Mesendoderm (in vitro differentiated cells): ENCODE results near the gene PEX10.

Experiments used
- DNase-seq: peaks from one replicate; pipeline ENCODE4 v3.0.0; 2013
- H2AK5ac ChIP-seq: 2 replicates; pipeline ENCODE4 v1.6.1; 2013; ENCODE audit warnings: low read length, inconsistent platforms
- H2BK120ac ChIP-seq: 2 replicates; pipeline ENCODE4 v1.6.1; 2013; ENCODE audit warnings: low read depth, mild to moderate bottlenecking, low read length, moderate library complexity, mixed read lengths
- H2BK15ac ChIP-seq: replicated peaks from 2 replicates; pipeline ENCODE4 v1.6.1; 2013; ENCODE audit warnings: low read depth, mild to moderate bottlenecking, moderate library complexity
- H2BK5ac ChIP-seq: 2 replicates; pipeline ENCODE4 v1.6.1; 2013; ENCODE audit warnings: low read length, inconsistent platforms
- H3K18ac ChIP-seq: 2 replicates; pipeline ENCODE4 v1.6.1; 2013; ENCODE audit warnings: mild to moderate bottlenecking, low read length, mixed read lengths
- H3K23ac ChIP-seq: one replicate; pipeline ENCODE4 v1.6.1; 2013; ENCODE audit warnings: low read length
- H3K27ac ChIP-seq: 2 replicates; pipeline ENCODE4 v1.5.1; 2013; ENCODE audit warnings: low read depth, mild to moderate bottlenecking, inconsistent platforms, low read length, moderate library complexity
- H3K27me3 ChIP-seq: 2 replicates; pipeline ENCODE4 v1.6.1; 2013; ENCODE audit warnings: low read length, control low read depth, mild to moderate bottlenecking, inconsistent platforms; ENCODE audit not compliant: insufficient read depth, poor library complexity
- H3K36me3 ChIP-seq: 2 replicates; pipeline ENCODE4 v1.6.1; 2013; ENCODE audit warnings: low read length, inconsistent platforms; ENCODE audit not compliant: control insufficient read depth, insufficient read depth
- H3K4ac ChIP-seq: one replicate; pipeline ENCODE4 v1.6.1; 2013; ENCODE audit warnings: low read depth, mild to moderate bottlenecking, low read length, moderate library complexity
- H3K4me1 ChIP-seq: 2 replicates; pipeline ENCODE4 v1.6.1; 2013; ENCODE audit warnings: low read depth, low read length, inconsistent platforms; ENCODE audit not compliant: control insufficient read depth
- H3K4me2 ChIP-seq: 2 replicates; pipeline ENCODE4 v1.6.1; 2013; ENCODE audit warnings: low read length
- H3K4me3 ChIP-seq: 2 replicates; pipeline ENCODE4 v1.5.1; 2013; ENCODE audit warnings: mild to moderate bottlenecking, low read length
- H3K56ac ChIP-seq: one replicate; pipeline ENCODE4 v1.6.1; 2013; ENCODE audit warnings: low read length
- H3K79me1 ChIP-seq: 2 replicates; pipeline ENCODE4 v1.6.1; 2013; ENCODE audit warnings: low read length, inconsistent platforms
- H3K79me2 ChIP-seq: 2 replicates; pipeline ENCODE4 v1.6.1; 2013; ENCODE audit warnings: mild to moderate bottlenecking, low read length; ENCODE audit not compliant: control insufficient read depth, insufficient read depth
- H3K9ac ChIP-seq: 2 replicates; pipeline ENCODE4 v1.6.1; 2013; ENCODE audit warnings: low read length, inconsistent platforms
- H4K5ac ChIP-seq: one replicate; pipeline ENCODE4 v1.6.1; 2013; ENCODE audit warnings: low read length
- H4K8ac ChIP-seq: one replicate; pipeline ENCODE4 v1.6.1; 2013; ENCODE audit warnings: low read depth, mild to moderate bottlenecking, control low read depth, low read length, moderate library complexity
- WGBS: extraction: QIAGEN DNeasy Blood & Tissue Kit; methylation state at CpG from one replicate; pipeline ENCODE4 v1.1.7; 2013; ENCODE audit warnings: low lambda C conversion rate, missing lambda C conversion rate; ENCODE audit not compliant: insufficient coverage; ENCODE audit errors: extremely low coverage; 5-methylcytosine and 5-hydroxymethylcytosine counted together

PEX10 gene

DNA sequence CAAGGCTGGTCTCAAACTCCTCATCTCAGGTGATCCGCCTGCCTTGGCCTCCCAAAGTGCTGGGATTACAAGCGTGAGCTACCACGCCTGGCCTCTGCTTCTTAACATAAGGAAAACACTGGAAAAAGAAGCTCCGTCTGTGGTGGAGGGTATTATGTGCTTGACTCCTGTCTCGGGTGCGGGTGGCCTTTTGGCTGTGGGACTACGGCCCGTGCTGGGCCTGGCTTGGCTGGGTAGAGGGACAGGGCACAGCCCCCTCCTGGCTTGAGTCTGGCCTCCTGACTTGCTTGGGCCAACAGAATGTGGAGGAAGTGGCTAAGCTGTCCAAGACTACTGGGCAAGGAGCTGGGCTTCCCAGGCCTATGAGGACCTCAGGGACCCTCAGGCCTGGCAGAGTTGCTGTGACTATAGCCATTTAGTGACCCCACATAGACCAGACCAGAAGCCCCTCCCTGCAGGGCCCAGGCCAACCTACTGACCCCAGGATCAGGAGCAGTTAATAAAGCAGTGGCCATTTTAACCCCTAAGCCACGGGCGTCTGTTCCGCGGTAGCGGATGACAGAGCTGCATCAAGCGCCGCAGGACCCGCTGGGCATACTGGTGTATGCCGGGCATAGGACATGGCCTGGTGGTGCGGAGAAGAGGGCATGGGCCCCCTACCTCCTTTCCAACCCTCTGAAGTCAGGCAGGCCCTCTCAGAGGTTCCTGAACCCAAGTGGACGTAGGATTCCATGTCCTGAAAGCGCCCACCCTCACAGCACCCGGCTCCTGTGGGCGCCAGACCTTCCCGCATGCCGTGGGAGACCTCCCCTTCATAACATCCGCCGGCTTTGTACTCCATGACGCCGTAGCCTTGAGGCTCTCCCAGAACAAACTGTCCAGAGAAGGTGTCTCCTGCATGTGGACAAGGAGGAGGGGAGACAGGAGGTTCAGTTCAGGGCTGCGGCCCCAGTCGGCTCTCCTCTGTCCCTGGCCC is 25.4 kb downstream of the PEX10 start:
- Histone ChIP-seq H3K4me1 (no peaks in the 10 kb centered on the region), H3K4me3 (no peak overlapping the region), H3K18ac (no peak overlapping the region), H3K4ac (no peak overlapping the region), H2AK5ac (no peak overlapping the region), H3K27me3 (no peaks in the 10 kb centered on the region), H3K56ac (no peak overlapping the region), H3K4me2 (no peak overlapping the region), H2BK120ac (no peak overlapping the region), H3K9ac (no peak overlapping the region), H3K23ac (no peak overlapping the region), H4K5ac (no peak overlapping the region), H3K36me3 (no peaks in the 10 kb centered on the region), H3K79me1 (peaks cover 5% of the 10 kb centered on the region), H3K27ac (no peak overlapping the region), H2BK5ac (no peak overlapping the region), H3K79me2 (no peaks in the 10 kb centered on the region), H2BK15ac (no peak overlapping the region), H4K8ac (no peak overlapping the region)
- DNase-seq = no peak
- no CpG with 5 or more reads among the region's 30 CpGs for WGBS

DNA sequence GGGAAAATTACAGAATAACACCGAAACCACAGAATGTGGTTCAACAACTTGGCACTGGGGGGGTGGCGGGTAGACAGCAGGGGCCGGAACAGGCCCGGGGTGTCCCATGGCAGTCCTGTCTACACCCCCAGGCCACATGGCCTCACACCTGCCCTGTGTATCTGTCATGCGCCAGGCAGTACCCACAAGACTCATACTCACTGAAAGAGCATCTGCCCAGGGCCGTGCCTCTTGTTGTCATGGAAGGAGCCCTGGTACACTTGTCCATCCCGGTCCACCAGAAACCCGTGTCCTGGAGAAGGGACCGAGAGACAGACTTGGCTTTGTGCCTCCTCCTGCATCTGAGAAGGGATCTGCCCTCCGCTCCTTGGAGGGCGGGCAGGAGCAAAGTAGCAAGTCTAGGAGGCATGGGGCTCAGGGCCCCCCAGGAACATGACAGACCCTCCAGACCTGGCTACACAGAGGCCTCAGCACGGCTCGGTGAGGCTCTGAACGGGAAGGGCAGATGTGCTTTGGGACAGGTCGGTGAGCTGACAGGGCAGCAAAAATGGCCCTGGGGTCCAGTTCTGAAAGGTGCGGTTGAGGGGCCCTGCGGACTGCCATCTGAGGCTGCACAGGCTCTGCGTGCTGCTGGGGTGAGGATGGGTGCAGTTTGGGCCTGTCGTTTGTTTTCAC is 26.6 kb downstream of the PEX10 start:
- Histone ChIP-seq H3K18ac (no peak overlapping the region), H3K4ac (no peak overlapping the region), H2AK5ac (no peak overlapping the region), H2BK120ac (no peak overlapping the region), H3K36me3 (no peaks in the 10 kb centered on the region), H3K4me1 (no peaks in the 10 kb centered on the region), H4K5ac (no peak overlapping the region), H3K27ac (no peak overlapping the region), H3K56ac (no peak overlapping the region), H2BK5ac (no peak overlapping the region), H3K4me2 (no peak overlapping the region), H3K4me3 (no peak overlapping the region), H3K79me1 (peaks cover 5% of the 10 kb centered on the region), H3K9ac (no peak overlapping the region), H4K8ac (no peak overlapping the region), H3K23ac (no peak overlapping the region), H2BK15ac (no peak overlapping the region), H3K79me2 (no peaks in the 10 kb centered on the region), H3K27me3 (no peaks in the 10 kb centered on the region)
- DNase-seq = no peak
- no CpG with 5 or more reads among the region's 19 CpGs for WGBS

DNA sequence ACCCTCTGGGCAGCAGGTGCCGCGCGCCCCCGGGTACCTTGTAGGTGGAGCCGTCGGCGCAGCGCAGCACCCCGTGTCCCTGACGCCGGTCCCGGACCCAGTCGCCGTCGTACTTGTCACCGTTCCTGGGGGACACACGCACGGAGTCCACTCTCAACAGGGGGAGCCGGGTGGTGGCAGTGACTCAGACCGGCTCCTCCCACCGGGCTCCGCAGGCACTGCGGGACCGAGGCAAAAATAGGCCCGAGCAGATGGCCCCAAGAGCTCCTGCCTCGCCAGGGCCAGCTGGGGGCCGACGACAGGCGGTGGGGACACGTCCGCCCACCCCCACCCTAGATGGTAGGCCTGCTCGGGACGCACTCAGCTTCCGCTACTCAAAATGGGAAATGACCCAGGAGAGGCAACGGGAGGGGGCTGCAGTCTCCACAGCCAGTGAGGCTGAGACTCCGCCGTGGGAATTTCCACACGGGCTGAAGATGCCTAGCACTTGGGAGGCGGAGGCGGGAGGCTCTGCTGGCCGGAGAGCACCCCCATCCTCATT is 27.4 kb downstream of the PEX10 start:
- H2BK5ac ChIP-seq = no peak overlapping the region
- no peaks in the 10 kb centered on the region for H3K79me2 ChIP-seq
- H3K18ac ChIP-seq = no peak overlapping the region
- H4K8ac ChIP-seq = no peak overlapping the region
- H3K4me1 ChIP-seq = no peaks in the 10 kb centered on the region
- no peak overlapping the region for H2BK15ac ChIP-seq
- peaks cover 2% of the 10 kb centered on the region for H3K79me1 ChIP-seq
- H3K23ac ChIP-seq = no peak overlapping the region
- H3K4me2 ChIP-seq = no peak overlapping the region
- H2BK120ac ChIP-seq = no peak overlapping the region
- H3K27me3 ChIP-seq = no peaks in the 10 kb centered on the region
- no peak overlapping the region for H3K9ac ChIP-seq
- H3K56ac ChIP-seq = no peak overlapping the region
- H4K5ac ChIP-seq = no peak overlapping the region
- DNase-seq = no peak
- H3K4ac ChIP-seq = no peak overlapping the region
- no peaks in the 10 kb centered on the region for H3K36me3 ChIP-seq
- no CpG with 5 or more reads among the region's 41 CpGs for WGBS
- no peak overlapping the region for H2AK5ac ChIP-seq
- no peak overlapping the region for H3K27ac ChIP-seq
- no peak overlapping the region for H3K4me3 ChIP-seq

DNA sequence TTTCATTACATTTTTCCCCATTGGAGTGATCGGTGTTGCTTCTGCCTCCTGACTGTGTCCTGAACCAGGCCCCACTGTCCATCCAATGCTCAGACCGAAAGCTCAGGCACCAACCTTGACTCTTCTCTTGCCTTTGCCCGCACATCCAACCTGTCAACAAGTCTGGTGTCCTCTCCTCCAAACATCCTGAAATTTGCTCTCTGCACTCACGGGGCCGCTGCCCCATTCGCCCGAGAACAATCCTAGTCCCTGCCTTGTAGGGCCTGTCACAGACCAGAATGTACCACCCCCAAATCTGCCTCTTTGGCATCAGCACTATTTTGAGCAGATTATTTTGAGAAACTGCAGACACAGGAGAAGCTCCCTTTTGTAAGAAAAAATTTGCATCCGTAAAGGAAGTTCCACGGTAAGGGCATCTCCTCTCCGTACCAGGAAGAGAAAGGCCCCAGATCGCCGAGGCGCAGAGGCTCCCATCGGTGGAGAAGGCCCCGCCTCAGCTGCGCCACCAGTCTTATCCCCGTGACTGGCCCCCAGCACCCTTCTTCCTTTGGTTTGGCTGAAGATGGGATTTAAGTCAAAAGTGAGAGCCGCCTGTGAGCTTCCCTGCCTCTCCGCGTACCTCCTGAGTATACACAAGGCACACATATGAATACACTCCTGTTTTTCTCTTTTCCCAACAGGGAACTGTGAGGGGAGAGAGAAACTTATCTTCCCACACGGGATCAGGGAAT is 28.1 kb downstream of the PEX10 start:
- no peak overlapping the region for H2AK5ac ChIP-seq
- H3K9ac ChIP-seq = no peak overlapping the region
- no peak overlapping the region for H3K27ac ChIP-seq
- H3K4ac ChIP-seq = no peak overlapping the region
- H3K36me3 ChIP-seq = no peaks in the 10 kb centered on the region
- H2BK120ac ChIP-seq = no peak overlapping the region
- H4K5ac ChIP-seq = no peak overlapping the region
- no peak for DNase-seq
- H3K79me1 ChIP-seq = no peaks in the 10 kb centered on the region
- no peak overlapping the region for H2BK15ac ChIP-seq
- H2BK5ac ChIP-seq = no peak overlapping the region
- WGBS = no CpG with 5 or more reads among the region's 21 CpGs
- no peaks in the 10 kb centered on the region for H3K27me3 ChIP-seq
- H3K79me2 ChIP-seq = no peaks in the 10 kb centered on the region
- no peak overlapping the region for H3K4me2 ChIP-seq
- no peak overlapping the region for H3K18ac ChIP-seq
- H4K8ac ChIP-seq = no peak overlapping the region
- H3K4me3 ChIP-seq = no peak overlapping the region
- H3K4me1 ChIP-seq = no peaks in the 10 kb centered on the region
- H3K56ac ChIP-seq = no peak overlapping the region
- no peak overlapping the region for H3K23ac ChIP-seq

DNA sequence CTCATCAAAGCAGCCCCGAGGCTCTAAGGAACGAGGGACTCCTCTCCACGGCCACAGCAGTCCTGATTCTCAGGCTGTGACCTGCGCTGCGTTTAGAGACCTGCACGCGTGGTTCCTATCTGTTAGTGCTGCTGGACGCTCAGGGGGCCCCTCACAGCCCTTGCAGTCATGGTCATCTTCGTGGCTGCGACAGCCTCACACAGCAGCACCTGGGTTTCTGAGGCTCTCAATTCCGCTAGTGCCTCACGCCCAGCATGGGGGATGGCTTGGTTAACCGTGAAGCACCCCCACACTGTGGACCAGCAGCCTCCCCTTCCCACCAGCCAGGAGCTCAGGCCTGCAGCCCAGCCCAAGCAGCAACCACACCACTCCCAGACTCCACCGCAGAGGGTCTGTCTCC is 28.8 kb downstream of the PEX10 start:
- no peaks in the 10 kb centered on the region for H3K79me2 ChIP-seq
- H4K5ac ChIP-seq = no peak overlapping the region
- no peak overlapping the region for H3K4me2 ChIP-seq
- H2BK5ac ChIP-seq = no peak overlapping the region
- WGBS = no CpG with 5 or more reads among the region's 14 CpGs
- DNase-seq = no peak
- H2AK5ac ChIP-seq = no peak overlapping the region
- no peak overlapping the region for H4K8ac ChIP-seq
- H3K4me3 ChIP-seq = no peak overlapping the region
- H3K27me3 ChIP-seq = no peaks in the 10 kb centered on the region
- H3K4me1 ChIP-seq = no peaks in the 10 kb centered on the region
- no peak overlapping the region for H3K27ac ChIP-seq
- no peak overlapping the region for H2BK120ac ChIP-seq
- H2BK15ac ChIP-seq = no peak overlapping the region
- H3K36me3 ChIP-seq = no peaks in the 10 kb centered on the region
- H3K56ac ChIP-seq = no peak overlapping the region
- no peaks in the 10 kb centered on the region for H3K79me1 ChIP-seq
- no peak overlapping the region for H3K23ac ChIP-seq
- no peak overlapping the region for H3K9ac ChIP-seq
- H3K4ac ChIP-seq = no peak overlapping the region
- no peak overlapping the region for H3K18ac ChIP-seq
